SK-N-SH treated with all-trans-retinoic acid at 6 μM for 48 hours (cell line): ENCODE data around the gene DCHS2.

ENCODE experiments used
- ATAC-seq: fragments of 200-7000 bp; cut with Tn5 transposase; 3 replicates; pipeline ENCODE4 v1.9.1; 2020; ENCODE audit warnings: mild to moderate bottlenecking, moderate library complexity
- ARNTL ChIP-seq: fragments of 450-650 bp; formaldehyde crosslinking; IDR thresholded peaks from 2 replicates; pipeline ENCODE4 v1.5.0; 2020; ENCODE audit warnings: low read depth, mild to moderate bottlenecking, moderate library complexity, borderline replicate concordance
- BACH2 ChIP-seq: fragments of 250-450 bp; sonication (Bioruptor Pico); IDR thresholded peaks from 2 replicates; pipeline ENCODE4 v1.9.0; 2021; ENCODE audit warnings: mild to moderate bottlenecking, borderline replicate concordance
- CREB5 ChIP-seq: fragments of 250-450 bp; sonication (Bioruptor Pico); IDR thresholded peaks from 2 replicates; pipeline ENCODE4 v1.5.1; 2020; ENCODE audit warnings: low read depth, mild to moderate bottlenecking, moderate library complexity
- CSDC2 ChIP-seq: fragments of 250-450 bp; sonication (Bioruptor Pico); IDR thresholded peaks from 2 replicates; pipeline ENCODE4 v1.5.0; 2020; ENCODE audit warnings: mild to moderate bottlenecking, moderate library complexity
- CSRNP3 ChIP-seq: fragments of 250-450 bp; sonication (Bioruptor Pico); IDR thresholded peaks from 2 replicates; pipeline ENCODE4 v1.5.1; 2021; ENCODE audit warnings: mild to moderate bottlenecking, moderate library complexity
- ESRRG ChIP-seq: fragments of 250-450 bp; sonication (Bioruptor Pico); IDR thresholded peaks from 2 replicates; pipeline ENCODE4 v1.6.1; 2021; ENCODE audit warnings: mild to moderate bottlenecking
- GLIS3 ChIP-seq: fragments of 250-450 bp; sonication (Bioruptor Pico); IDR thresholded peaks from 2 replicates; pipeline ENCODE4 v1.5.0; 2020; ENCODE audit warnings: mild to moderate bottlenecking, moderate library complexity
- ISL1 ChIP-seq: fragments of 250-450 bp; sonication (Bioruptor Pico); IDR thresholded peaks from 2 replicates; pipeline ENCODE4 v2.1.2; 2022; ENCODE audit warnings: mild to moderate bottlenecking, moderate library complexity
- SNAI2 ChIP-seq: fragments of 250-450 bp; sonication (Bioruptor Pico); IDR thresholded peaks from 2 replicates; pipeline ENCODE4 v1.5.0; 2020; ENCODE audit warnings: mild to moderate bottlenecking, moderate library complexity
- TCF4 ChIP-seq: fragments of 250-450 bp; sonication (Bioruptor Pico); IDR thresholded peaks from 2 replicates; pipeline ENCODE4 v1.8.0; 2021; ENCODE audit warnings: mild to moderate bottlenecking, moderate library complexity, borderline replicate concordance
- TOX ChIP-seq: fragments of 250-450 bp; sonication (Bioruptor Pico); IDR thresholded peaks from 2 replicates; pipeline ENCODE4 v1.8.0; 2021; ENCODE audit warnings: mild to moderate bottlenecking, moderate library complexity, borderline replicate concordance
- TSHZ2 ChIP-seq: fragments of 250-450 bp; sonication (Bioruptor Pico); IDR thresholded peaks from 2 replicates; pipeline ENCODE4 v1.5.0; 2020; ENCODE audit warnings: mild to moderate bottlenecking, moderate library complexity
- ZC3H10 ChIP-seq: fragments of 250-450 bp; sonication (Bioruptor Pico); IDR thresholded peaks from 2 replicates; pipeline ENCODE4 v1.5.1; 2021; ENCODE audit warnings: mild to moderate bottlenecking, moderate library complexity
- ZFP3 ChIP-seq: fragments of 250-450 bp; sonication (Bioruptor Pico); IDR thresholded peaks from 2 replicates; pipeline ENCODE4 v1.5.0; 2020; ENCODE audit warnings: mild to moderate bottlenecking, moderate library complexity
- ZNF565 ChIP-seq: fragments of 450-650 bp; formaldehyde crosslinking; conservative IDR thresholded peaks from 2 replicates; pipeline ENCODE4 v1.5.0; 2020; ENCODE audit warnings: low read depth, mild to moderate bottlenecking, moderate library complexity
- ZNF70 ChIP-seq: fragments of 450-650 bp; formaldehyde crosslinking; IDR thresholded peaks from 2 replicates; pipeline ENCODE4 v1.5.0; 2020; ENCODE audit warnings: mild to moderate bottlenecking, moderate library complexity
- ZNF8 ChIP-seq: fragments of 450-650 bp; formaldehyde crosslinking; IDR thresholded peaks from 2 replicates; pipeline ENCODE4 v1.5.0; 2020; ENCODE audit warnings: mild to moderate bottlenecking, moderate library complexity
- TF ChIP-seq, protein P1 (sequence below): fragments of 250-450 bp; sonication (Bioruptor Pico); IDR thresholded peaks from 2 replicates; pipeline ENCODE4 v1.8.0; 2020; ENCODE audit warnings: mild to moderate bottlenecking, moderate library complexity, borderline replicate concordance
- TF ChIP-seq, protein P2 (sequence below): fragments of 250-450 bp; sonication (Bioruptor Pico); IDR thresholded peaks from 2 replicates; pipeline ENCODE4 v1.8.0; 2021; ENCODE audit warnings: low read depth, mild to moderate bottlenecking, moderate library complexity, borderline replicate concordance

DCHS2 gene

GRCh38 chr4:154485127-154485773, 6.3 kb downstream of the DCHS2 start (continued):
- no peak for TF ChIP-seq GLIS3 (CRISPR knock-in tag)

DNA sequence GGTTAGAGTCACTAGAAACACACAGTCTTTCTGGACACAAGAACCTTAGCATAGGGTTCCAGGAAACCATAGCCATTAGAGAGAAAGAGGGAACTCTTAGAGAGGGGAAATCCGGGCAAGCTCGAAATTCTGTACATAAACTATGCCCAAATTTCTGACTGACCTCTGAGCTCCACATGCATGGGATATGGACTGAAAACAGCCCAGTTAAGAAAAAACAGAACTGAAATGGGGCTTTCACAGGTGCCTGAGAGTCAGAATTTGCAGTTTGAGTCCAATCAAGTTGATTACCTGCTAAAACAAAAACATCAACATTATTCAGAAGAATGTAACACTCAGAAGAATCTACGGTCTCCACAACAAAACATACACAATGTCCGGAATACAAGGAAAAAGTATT, 13.1 kb downstream of the DCHS2 start:
- ATAC-seq, result no peak
- no peak for TF ChIP-seq ZFP3
- TF ChIP-seq TSHZ2, result no peak
- TF ChIP-seq ZNF70 (CRISPR knock-in tag), result no peak

DNA sequence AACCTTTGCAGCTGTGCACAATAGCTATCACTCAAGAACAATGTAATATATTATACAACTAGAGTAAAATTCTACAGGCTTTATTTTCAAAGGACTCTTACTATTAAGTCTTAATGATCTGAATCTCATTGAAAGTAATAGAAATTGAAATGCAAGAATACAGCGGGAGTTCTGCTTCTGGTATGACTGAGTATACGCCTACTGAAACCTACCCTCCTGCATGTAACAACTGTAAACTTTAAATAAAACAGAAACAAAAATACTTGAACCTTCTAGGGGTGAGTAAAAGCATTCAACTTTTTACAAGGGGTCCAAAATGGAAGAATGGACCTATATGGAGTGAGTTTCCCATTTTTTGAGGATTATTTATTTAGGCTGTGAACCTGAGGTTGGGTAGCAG, 13.5 kb downstream of the DCHS2 start:
- no peak for ATAC-seq
- TF ChIP-seq ARNTL (CRISPR knock-in tag) (no peak), TCF4 (no peak), ZNF565 (CRISPR knock-in tag) (no peak)
- TF ChIP-seq, protein P1, sequence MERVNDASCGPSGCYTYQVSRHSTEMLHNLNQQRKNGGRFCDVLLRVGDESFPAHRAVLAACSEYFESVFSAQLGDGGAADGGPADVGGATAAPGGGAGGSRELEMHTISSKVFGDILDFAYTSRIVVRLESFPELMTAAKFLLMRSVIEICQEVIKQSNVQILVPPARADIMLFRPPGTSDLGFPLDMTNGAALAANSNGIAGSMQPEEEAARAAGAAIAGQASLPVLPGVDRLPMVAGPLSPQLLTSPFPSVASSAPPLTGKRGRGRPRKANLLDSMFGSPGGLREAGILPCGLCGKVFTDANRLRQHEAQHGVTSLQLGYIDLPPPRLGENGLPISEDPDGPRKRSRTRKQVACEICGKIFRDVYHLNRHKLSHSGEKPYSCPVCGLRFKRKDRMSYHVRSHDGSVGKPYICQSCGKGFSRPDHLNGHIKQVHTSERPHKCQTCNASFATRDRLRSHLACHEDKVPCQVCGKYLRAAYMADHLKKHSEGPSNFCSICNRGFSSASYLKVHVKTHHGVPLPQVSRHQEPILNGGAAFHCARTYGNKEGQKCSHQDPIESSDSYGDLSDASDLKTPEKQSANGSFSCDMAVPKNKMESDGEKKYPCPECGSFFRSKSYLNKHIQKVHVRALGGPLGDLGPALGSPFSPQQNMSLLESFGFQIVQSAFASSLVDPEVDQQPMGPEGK (CRISPR knock-in tag), result no peak

DNA sequence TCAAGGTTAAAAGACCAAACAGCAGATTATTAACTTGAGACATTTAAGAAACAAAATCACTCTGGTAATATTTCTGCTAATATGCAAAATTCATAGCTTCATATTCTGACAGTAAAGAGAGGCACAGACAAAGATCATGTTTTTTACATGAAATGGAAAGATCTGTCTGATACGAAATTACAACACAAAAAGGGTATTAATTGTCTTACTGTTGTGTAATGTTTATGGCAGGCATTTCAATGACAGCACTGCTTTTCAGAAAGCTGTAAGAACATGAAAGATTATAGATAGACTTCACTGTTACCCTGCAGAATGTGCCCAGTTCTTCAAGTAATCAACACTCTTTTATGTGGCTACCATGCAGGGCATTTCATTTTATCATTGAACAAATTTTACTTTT, 15.4 kb downstream of the DCHS2 start:
- no peak for ATAC-seq
- TF ChIP-seq, protein P1 (CRISPR knock-in tag), result no peak
- TF ChIP-seq ZNF70 (CRISPR knock-in tag) (no peak), ZFP3 (no peak), BACH2 (CRISPR knock-in tag) (no peak), ZNF8 (CRISPR knock-in tag) (no peak), CSDC2 (no peak), CREB5 (CRISPR knock-in tag) (no peak), CSRNP3 (CRISPR knock-in tag) (no peak), ISL1 (CRISPR knock-in tag) (no peak), SNAI2 (CRISPR knock-in tag) (no peak), ZC3H10 (CRISPR knock-in tag) (no peak), TOX (CRISPR knock-in tag) (no peak), TCF4 (no peak)

GRCh38 chr4:154475820-154476219, 15.8 kb downstream of the DCHS2 start:
- ATAC-seq, result no peak
- no peak for TF ChIP-seq TCF4
- TF ChIP-seq ZNF8 (CRISPR knock-in tag), result no peak
- TF ChIP-seq, protein P2, sequence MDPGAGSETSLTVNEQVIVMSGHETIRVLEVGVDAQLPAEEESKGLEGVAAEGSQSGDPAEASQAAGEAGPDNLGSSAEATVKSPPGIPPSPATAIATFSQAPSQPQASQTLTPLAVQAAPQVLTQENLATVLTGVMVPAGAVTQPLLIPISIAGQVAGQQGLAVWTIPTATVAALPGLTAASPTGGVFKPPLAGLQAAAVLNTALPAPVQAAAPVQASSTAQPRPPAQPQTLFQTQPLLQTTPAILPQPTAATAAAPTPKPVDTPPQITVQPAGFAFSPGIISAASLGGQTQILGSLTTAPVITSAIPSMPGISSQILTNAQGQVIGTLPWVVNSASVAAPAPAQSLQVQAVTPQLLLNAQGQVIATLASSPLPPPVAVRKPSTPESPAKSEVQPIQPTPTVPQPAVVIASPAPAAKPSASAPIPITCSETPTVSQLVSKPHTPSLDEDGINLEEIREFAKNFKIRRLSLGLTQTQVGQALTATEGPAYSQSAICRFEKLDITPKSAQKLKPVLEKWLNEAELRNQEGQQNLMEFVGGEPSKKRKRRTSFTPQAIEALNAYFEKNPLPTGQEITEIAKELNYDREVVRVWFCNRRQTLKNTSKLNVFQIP (CRISPR knock-in tag), result no peak
- TF ChIP-seq ESRRG, result no peak
